ENCODE results near the gene RETREG1. TPM values are rescaled to one million over a fixed set of nuclear protein-coding genes. Genes with fewer than 3 reads are reported as not detected.

Gene RETREG1
- polyA plus RNA-seq, 4 donors: 31.8 to 48.7 (median 42.0) TPM

- DNase-seq (ENCODE audit: low read depth in 4 of 4, low spot score in 2 of 4): no peak
Measured at GRCh38 chr5:16588434-16589214, 28.2 kb downstream of the RETREG1 start.

DNA sequence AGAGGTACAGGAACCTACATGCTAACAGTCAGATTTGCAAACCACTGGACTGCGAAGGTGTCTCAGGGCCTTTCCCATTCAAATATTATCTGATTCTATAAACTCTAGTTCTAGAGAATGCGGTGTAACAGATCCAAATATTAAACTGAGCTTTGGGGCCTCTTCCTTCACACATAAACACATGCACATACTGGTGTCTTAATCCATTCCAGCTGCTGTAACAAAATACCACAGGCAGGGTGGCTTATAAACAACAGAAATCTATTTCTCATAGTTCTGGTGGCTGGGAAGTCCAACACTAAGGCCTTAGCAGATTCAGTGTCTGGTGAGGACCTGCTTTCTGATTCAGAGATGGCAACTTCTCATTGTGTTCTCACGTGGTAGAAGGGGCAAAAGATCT is 30.2 kb downstream of the RETREG1 start:
- no peak for DNase-seq (ENCODE audit: low read depth in 4 of 4, low spot score in 2 of 4)

DNA sequence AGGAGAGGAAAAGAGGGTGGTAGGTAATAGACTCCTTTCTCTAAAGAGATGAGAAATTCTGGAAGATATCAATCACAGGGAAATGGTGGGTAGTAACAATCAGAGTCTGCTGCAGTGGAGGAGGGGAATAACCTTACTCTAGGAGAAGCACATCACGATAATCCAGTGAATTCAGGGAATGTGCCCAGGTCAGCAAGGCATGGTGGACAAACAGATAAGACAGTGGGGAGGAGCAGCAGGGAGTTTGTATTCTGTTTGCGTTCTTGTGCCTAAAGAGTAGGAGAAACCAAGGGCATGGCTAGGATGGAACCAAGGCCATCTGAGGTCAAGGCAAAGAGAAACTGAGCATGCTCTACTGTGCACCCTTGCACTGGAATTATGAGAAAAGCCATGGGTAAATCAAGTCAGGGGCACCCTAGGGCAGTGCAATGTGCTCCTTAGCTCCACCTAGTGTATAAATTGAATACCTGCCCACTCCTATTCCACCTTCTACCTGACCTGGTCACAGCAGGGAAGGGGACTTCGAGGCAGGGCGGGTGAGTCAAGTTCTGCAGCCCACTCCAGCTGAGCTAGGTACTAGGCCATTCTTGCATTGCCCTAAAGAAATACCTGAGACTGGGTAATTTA is 31.6 kb downstream of the RETREG1 start:
- no peak for DNase-seq (ENCODE audit: low read depth in 4 of 4, low spot score in 2 of 4)

DNA sequence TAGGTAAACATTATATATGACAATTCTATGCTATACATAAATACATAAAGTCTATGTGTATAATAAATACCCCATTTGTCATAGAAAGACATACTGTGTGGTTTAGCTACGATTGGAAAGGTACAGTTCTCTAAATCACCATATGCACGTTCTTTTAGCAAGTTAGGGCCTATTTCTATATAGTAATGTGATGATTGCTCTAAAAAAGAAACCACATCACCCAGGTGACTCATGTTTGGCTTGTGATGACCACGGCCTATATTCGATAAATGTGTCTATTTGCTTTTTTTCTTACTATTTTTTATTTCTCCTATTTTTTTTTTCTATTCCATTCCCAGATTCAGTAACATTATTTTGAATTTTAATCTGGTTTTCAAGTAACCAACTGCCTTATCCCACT is 34.7 kb downstream of the RETREG1 start:
- DNase-seq (ENCODE audit: low read depth in 4 of 4, low spot score in 2 of 4): no peak

- DNase-seq (ENCODE audit: low read depth in 4 of 4, low spot score in 2 of 4): no peak
Measured at GRCh38 chr5:16580382-16580781, 36.4 kb downstream of the RETREG1 start.

GRCh38 chr5:16579142-16579847 is 37.5 kb downstream of the RETREG1 start:
- DNase-seq (ENCODE audit: low read depth in 4 of 4, low spot score in 2 of 4): no peak

DNA sequence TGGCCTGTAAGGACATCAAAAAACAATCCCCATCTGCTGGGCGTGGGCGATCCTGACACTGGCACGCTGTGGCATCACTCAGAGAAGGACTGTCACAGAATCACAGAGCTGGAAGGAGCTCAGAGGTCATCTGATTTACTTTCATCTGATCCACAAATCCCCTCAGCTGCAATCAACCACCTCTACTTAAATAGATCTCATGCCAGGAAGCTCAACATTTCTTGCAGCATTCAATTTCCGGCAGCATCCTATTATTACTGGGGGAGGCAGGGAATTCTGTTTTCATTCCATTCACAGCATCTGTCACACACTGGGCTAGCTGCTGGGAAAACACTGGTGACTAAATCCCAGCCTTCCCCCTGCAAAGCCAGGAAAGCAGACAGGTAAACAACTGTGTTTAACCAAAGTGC is 38.3 kb downstream of the RETREG1 start:
- DNase-seq (ENCODE audit: low read depth in 4 of 4, low spot score in 2 of 4): peak in 2 of 4 donors; percentile 14 to 15

GRCh38 chr5:16577677-16578076 is 39.1 kb downstream of the RETREG1 start:
- DNase-seq (ENCODE audit: low read depth in 4 of 4, low spot score in 2 of 4): no peak

GRCh38 chr5:16574789-16575721 is 41.7 kb downstream of the RETREG1 start:
- DNase-seq (ENCODE audit: low read depth in 4 of 4, low spot score in 2 of 4): no peak

DNA sequence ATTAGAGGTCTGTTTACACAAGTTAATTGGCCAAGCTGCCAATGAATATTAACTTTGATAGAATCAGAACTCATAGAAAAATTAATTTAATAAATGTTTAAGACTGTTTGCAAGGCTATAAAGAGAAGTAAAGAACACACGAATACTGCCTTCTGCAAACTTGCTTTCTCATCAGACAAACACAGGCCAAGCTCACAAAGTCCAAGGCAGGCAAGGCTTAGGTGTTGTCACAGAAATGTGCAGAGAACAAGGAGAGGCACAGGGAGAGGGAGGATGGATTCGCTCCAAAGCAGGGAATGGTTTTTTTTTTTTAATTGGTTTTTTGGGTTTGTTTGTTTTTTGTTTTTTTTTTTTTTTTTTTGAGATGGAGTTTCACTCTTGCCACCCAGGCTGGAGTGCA is 43.4 kb downstream of the RETREG1 start:
- no peak for DNase-seq (ENCODE audit: low read depth in 4 of 4, low spot score in 2 of 4)

GRCh38 chr5:16572289-16573015 is 44.3 kb downstream of the RETREG1 start:
- no peak for DNase-seq (ENCODE audit: low read depth in 4 of 4, low spot score in 2 of 4)

DNA sequence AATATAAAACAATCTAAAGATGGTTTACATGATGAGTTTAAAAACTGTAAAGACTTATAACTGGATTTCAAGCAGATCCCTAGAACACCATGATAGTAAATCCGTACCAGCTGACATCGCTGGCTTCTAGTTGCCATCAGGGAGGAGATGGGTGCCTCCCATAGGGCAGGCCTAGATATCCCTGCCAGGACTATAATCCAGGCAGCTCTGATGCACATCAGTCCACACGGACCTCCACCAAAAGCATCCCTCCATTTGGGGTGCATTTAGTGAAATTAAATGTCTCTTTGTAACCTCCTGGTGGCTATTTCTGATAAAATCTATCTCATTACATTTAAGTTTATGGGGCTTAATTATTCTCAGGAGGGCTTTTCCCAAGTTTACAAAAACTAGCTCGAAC is 45.8 kb downstream of the RETREG1 start:
- no peak for DNase-seq (ENCODE audit: low read depth in 4 of 4, low spot score in 2 of 4)

DNA sequence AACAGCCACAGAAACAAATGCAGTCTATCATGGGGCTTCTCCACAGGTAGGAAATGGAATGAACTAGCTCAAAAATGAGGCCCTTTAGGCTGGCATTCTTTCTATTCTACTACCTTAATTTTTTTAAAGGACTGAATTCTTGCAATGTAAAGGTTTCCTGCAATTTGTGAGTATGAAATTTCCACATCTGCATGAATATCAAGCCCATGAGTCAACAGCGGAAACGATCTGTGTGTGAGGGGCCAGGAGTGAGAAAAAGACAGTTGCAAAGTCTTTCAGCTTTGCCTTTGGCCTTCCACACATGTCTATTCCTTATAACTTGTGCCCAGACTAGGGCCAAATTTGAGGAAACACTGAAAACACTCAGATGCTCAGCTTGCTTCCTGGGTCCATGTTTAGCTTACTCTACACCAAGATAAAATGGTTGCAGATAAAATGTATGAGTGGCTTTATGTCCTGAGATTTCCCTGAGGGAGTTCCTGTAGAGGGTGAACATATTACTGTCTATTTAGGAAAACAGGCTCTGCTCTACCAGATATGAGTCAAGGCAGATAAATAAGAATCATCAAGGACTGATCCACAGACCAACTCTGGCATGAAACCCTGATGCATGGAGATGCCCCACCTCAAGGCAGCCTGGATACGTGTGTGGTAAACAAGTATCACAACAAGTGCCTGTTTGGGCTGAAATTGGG is 46.5 kb downstream of the RETREG1 start:
- no peak for DNase-seq (ENCODE audit: low read depth in 4 of 4, low spot score in 2 of 4)

GRCh38 chr5:16568875-16569580 is 47.8 kb downstream of the RETREG1 start:
- no peak for DNase-seq (ENCODE audit: low read depth in 4 of 4, low spot score in 2 of 4)

DNA sequence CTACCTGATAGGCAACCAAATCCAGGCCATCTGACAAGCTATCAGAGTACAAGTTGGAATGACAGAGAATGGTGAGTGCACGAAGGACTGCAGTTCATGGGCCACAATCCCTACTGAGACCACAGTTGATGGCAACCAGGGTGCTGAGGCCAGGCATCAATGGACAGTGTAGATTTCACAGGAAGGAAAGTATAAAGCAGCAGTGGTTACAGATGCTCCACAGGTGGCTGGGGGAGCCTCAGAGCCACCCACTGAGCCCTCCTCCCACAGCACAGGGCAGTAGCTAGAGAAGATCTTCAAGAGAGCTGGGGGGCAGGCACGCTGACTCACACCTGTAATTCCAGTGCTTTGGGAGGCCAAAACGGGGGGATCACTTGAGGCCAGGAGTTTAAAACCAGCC is 49.4 kb downstream of the RETREG1 start:
- no peak for DNase-seq (ENCODE audit: low read depth in 4 of 4, low spot score in 2 of 4)

DNA sequence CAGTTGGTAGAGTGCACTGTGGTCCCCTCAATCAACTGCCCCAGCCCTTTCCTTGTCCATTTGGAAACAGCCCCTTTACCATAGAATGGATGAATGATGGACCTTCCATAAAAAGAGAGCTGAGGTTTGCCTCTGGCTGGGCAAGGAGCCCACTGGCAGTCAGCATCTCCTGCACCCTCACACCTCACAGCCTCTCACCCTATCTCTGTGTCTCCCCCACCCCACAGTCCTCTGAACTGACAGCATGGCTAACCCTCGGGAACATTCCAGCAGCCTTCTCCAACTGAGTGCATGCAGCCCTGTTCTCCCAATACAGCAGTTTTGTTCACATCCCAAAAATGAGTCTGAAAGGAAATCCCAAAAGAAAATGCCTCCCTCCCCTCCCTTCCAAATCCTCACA is 51.7 kb downstream of the RETREG1 start:
- DNase-seq (ENCODE audit: low read depth in 4 of 4, low spot score in 2 of 4): no peak

DNA sequence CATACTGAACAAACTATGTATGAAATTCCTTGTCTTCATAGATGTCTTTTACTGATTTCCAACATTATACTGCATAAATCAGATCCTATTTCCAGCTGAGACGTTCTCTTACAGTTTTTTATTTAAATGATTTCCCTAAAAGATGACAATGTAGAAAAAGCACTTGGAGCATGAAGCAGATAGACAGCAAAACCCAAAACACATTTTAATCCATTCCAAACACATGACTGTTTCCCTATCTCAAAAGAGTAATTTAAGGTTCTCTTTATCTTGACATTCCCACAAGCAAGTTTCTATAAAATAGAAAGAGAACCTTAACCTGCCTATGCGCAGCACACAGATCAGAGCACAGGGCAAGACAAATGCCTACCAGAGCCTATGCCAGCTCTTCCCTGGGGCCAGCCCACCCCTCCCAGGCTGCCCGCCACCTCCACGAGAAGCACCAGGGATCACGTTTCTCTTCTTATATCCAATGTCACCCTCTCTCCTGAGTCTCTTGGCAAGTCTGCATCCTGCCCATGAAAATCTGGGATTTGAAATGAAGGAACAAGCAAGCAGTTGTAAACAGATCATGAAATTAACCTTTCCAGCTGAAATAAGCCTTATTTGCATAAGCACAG is 52.4 kb downstream of the RETREG1 start:
- DNase-seq (ENCODE audit: low read depth in 4 of 4, low spot score in 2 of 4): no peak

GRCh38 chr5:16563686-16564085 is 53.1 kb downstream of the RETREG1 start:
- no peak for DNase-seq (ENCODE audit: low read depth in 4 of 4, low spot score in 2 of 4)

All from left renal cortex interstitium (tissue), 4 donors.